Common myeloid progenitor, CD34-positive (primary cell): ENCODE results near the gene CAB39L.

Source experiments
- CTCF ChIA-PET: fragments of 350-600 bp; sonication (Branson Sonifier 250); formaldehyde crosslinking; loops from one replicate; lab custom pipeline; 2021; ENCODE audit warnings: antibody characterized with exemption; lab: Charles Lee
- POLR2A ChIA-PET: fragments of 350-600 bp; sonication (Branson Sonifier 250); formaldehyde crosslinking; loops from one replicate; lab custom pipeline; 2021; ENCODE audit warnings: antibody characterized with exemption; lab: Charles Lee
- DNase-seq, 3 donors: peaks; one replicate each; pipeline versions ENCODE4 v3.0.0 to v3.0.0-alpha.2; 2013
- H3K27ac ChIP-seq, 2 experiments: 1 replicate in 1 of 2; 2 replicates in 1 of 2; pipeline ENCODE4 v1.7.0; 2013; ENCODE audit warnings: inconsistent platforms in 2 of 2, low read length in 2 of 2, mild to moderate bottlenecking in 2 of 2, low read depth in 1 of 2, moderate library complexity in 1 of 2; ENCODE audit not compliant: severe bottlenecking in 2 of 2, insufficient read depth in 1 of 2, poor library complexity in 1 of 2
- H3K27me3 ChIP-seq, 5 experiments: replicated peaks in 2 of 5; 1 replicate in 3 of 5; 2 replicates in 2 of 5; pipeline versions ENCODE4 v1.6.1 to v1.7.0; 2013; ENCODE audit warnings: low read length in 4 of 5, mild to moderate bottlenecking in 2 of 5, moderate library complexity in 2 of 5, inconsistent platforms in 1 of 5; ENCODE audit not compliant: insufficient read depth in 5 of 5, control insufficient read depth in 4 of 5
- H3K36me3 ChIP-seq, 4 experiments: 1 replicate in 2 of 4; 2 replicates in 2 of 4; pipeline versions ENCODE4 v1.6.1 to v1.7.0; 2013; ENCODE audit warnings: low read length in 3 of 4, control low read depth in 1 of 4, mild to moderate bottlenecking in 1 of 4; ENCODE audit not compliant: control insufficient read depth in 4 of 4, insufficient read depth in 4 of 4
- H3K4me1 ChIP-seq, 4 experiments: 1 replicate in 3 of 4; 2 replicates in 1 of 4; pipeline versions ENCODE4 v1.6.1 to v1.7.1; 2013; ENCODE audit warnings: low read length in 3 of 4, mild to moderate bottlenecking in 3 of 4, control low read depth in 1 of 4, inconsistent platforms in 1 of 4, moderate library complexity in 1 of 4; ENCODE audit not compliant: control insufficient read depth in 4 of 4, insufficient read depth in 4 of 4; ENCODE audit errors: control extremely low read depth in 1 of 4
- H3K4me3 ChIP-seq, 7 experiments: 1 replicate in 4 of 7; 2 replicates in 3 of 7; pipeline versions ENCODE4 v1.5.1 to v1.7.0; 2013; ENCODE audit warnings: mild to moderate bottlenecking in 7 of 7, low read length in 6 of 7, moderate library complexity in 6 of 7, inconsistent platforms in 2 of 7, low read depth in 2 of 7, control low read depth in 1 of 7; ENCODE audit not compliant: insufficient read depth in 4 of 7, control insufficient read depth in 1 of 7; ENCODE audit errors: extremely low read depth in 1 of 7
- H3K9me3 ChIP-seq, 5 experiments: 1 replicate in 4 of 5; 2 replicates in 1 of 5; pipeline versions ENCODE4 v1.6.1 to v1.7.1; 2013; ENCODE audit warnings: low read length in 4 of 5, mild to moderate bottlenecking in 2 of 5, inconsistent platforms in 1 of 5, low read depth in 1 of 5, moderate library complexity in 1 of 5; ENCODE audit not compliant: control insufficient read depth in 4 of 5, insufficient read depth in 2 of 5; ENCODE audit errors: control extremely low read depth in 1 of 5
- WGBS: methylation state at CpG from one replicate; pipeline ENCODE4 v1.1.5; 2013; ENCODE audit not compliant: insufficient coverage; 5-methylcytosine and 5-hydroxymethylcytosine counted together

The CAB39L gene

GRCh38 chr13:49443357-49443703, 534 bp downstream of the CAB39L start:
- Histone ChIP-seq H3K27ac (peak overlapping the region in 1 of 2 experiments; percentile 90), H3K27me3 (no peaks in the 10 kb centered on the region), H3K9me3 (no peaks in the 10 kb centered on the region), H3K36me3 (no peaks in the 10 kb centered on the region), H3K4me1 (peaks cover 10 to 49% (median 29%) of the 10 kb centered on the region in 4 experiments), H3K4me3 (peak overlapping the region; percentile 75 to 90 (median 83))
- ChIA-PET CTCF (interaction anchor here (0.7 to 2.1 kb wide), 9 partner anchors 10 to 165 kb away, joined by 3 to 7 read pairs (median 3); partner anchors contain the start of gene PHF11), POLR2A (interaction anchor here (1.5 kb wide), 1 partner anchor 350 kb away, joined by 6 read pairs; the partner anchor contains the start of gene KPNA3)
- DNase-seq, result peak in 1 of 3 donors; percentile 29
- WGBS, result 8% methylated on average over 8 of the region's 10 CpGs

- Histone ChIP-seq H3K27ac (no peak overlapping the region), H3K36me3 (no peaks in the 10 kb centered on the region), H3K4me3 (no peak overlapping the region), H3K4me1 (peaks cover 10 to 35% (median 20%) of the 10 kb centered on the region in 4 experiments), H3K9me3 (no peaks in the 10 kb centered on the region), H3K27me3 (no peaks in the 10 kb centered on the region)
- no CpG with 5 or more reads among the region's 2 CpGs for WGBS
- ChIA-PET POLR2A (no interaction called here), CTCF (interaction anchor here (1.2 kb wide), 1 partner anchor 151 kb away, joined by 3 read pairs; no protein-coding TSS in a partner anchor)
- DNase-seq, result no peak
Measured at GRCh38 chr13:49441846-49442245, 2.0 kb downstream of the CAB39L start.

- no peak overlapping the region for H3K4me3 ChIP-seq
- H3K4me1 ChIP-seq, result peaks cover 9 to 31% (median 16%) of the 10 kb centered on the region in 4 experiments
- 100% methylated on average over 2 of the region's 3 CpGs for WGBS
- POLR2A ChIA-PET, result no interaction called here
- CTCF ChIA-PET, result interaction anchor here (1.5 kb wide), 1 partner anchor 142 kb away, joined by 4 read pairs; no protein-coding TSS in a partner anchor
- no peak overlapping the region for H3K27ac ChIP-seq
- no peak for DNase-seq
- no peaks in the 10 kb centered on the region for H3K27me3 ChIP-seq
- H3K9me3 ChIP-seq, result no peaks in the 10 kb centered on the region
- no peaks in the 10 kb centered on the region for H3K36me3 ChIP-seq
Measured at GRCh38 chr13:49441312-49441711, 2.6 kb downstream of the CAB39L start.

- Histone ChIP-seq H3K27ac (no peak overlapping the region), H3K9me3 (no peaks in the 10 kb centered on the region), H3K4me3 (no peak overlapping the region), H3K27me3 (no peaks in the 10 kb centered on the region), H3K4me1 (peaks cover 2 to 16% (median 8%) of the 10 kb centered on the region in 4 experiments), H3K36me3 (no peaks in the 10 kb centered on the region)
- WGBS, result 100% methylated on average over 2 of the region's 2 CpGs
- no peak for DNase-seq
- ChIA-PET CTCF (interaction anchor here (1.3 kb wide), 1 partner anchor 159 kb away, joined by 3 read pairs; no protein-coding TSS in a partner anchor), POLR2A (no interaction called here)
Measured at GRCh38 chr13:49439609-49440008, 4.3 kb downstream of the CAB39L start.

- H3K27ac ChIP-seq, result no peak overlapping the region
- H3K27me3 ChIP-seq, result no peaks in the 10 kb centered on the region
- ChIA-PET POLR2A (no interaction called here), CTCF (interaction anchor here (0.7 to 3.6 kb wide), 8 partner anchors 10 to 229 kb away, joined by 3 to 10 read pairs (median 4); no protein-coding TSS in a partner anchor)
- DNase-seq, result no peak
- no peaks in the 10 kb centered on the region for H3K36me3 ChIP-seq
- 98% methylated on average over 5 of the region's 7 CpGs for WGBS
- no peak overlapping the region for H3K4me3 ChIP-seq
- peaks cover 0 to 4% (median under 1%) of the 10 kb centered on the region in 4 experiments for H3K4me1 ChIP-seq
- H3K9me3 ChIP-seq, result no peaks in the 10 kb centered on the region
Measured at GRCh38 chr13:49437705-49438104, 6.2 kb downstream of the CAB39L start.

GRCh38 chr13:49436890-49437289, 7.0 kb downstream of the CAB39L start:
- Histone ChIP-seq H3K36me3 (no peaks in the 10 kb centered on the region), H3K27ac (no peak overlapping the region), H3K9me3 (no peaks in the 10 kb centered on the region), H3K4me1 (peaks cover 0 to 2% (median 0%) of the 10 kb centered on the region in 4 experiments), H3K27me3 (no peaks in the 10 kb centered on the region), H3K4me3 (no peak overlapping the region)
- 19% methylated on average over 2 of the region's 3 CpGs for WGBS
- CTCF ChIA-PET, result interaction anchor here (0.6 to 3.6 kb wide), 12 partner anchors 9 to 222 kb away, joined by 3 to 11 read pairs (median 4); no protein-coding TSS in a partner anchor
- peak; percentile 52 to 71 (median 66) for DNase-seq
- POLR2A ChIA-PET, result no interaction called here

GRCh38 chr13:49435992-49436391, 7.9 kb downstream of the CAB39L start:
- Histone ChIP-seq H3K4me3 (no peak overlapping the region), H3K27ac (no peak overlapping the region), H3K36me3 (no peaks in the 10 kb centered on the region), H3K9me3 (no peaks in the 10 kb centered on the region), H3K4me1 (peaks cover 0 to 2% (median 0%) of the 10 kb centered on the region in 4 experiments), H3K27me3 (no peaks in the 10 kb centered on the region)
- CTCF ChIA-PET, result interaction anchor here (0.6 to 3.6 kb wide), 7 partner anchors 8 to 219 kb away, joined by 3 to 11 read pairs (median 5); no protein-coding TSS in a partner anchor
- WGBS, result no CpG with 5 or more reads among the region's 1 CpG
- POLR2A ChIA-PET, result no interaction called here
- DNase-seq, result no peak
